PC-9 (cell line): ENCODE results near the gene EPHX1. TPM values are rescaled to one million over a fixed set of nuclear protein-coding genes. Genes with fewer than 3 reads are reported as not detected.

Source experiments
- BruUV-seq: library from RNA; stranded (reverse); fragments of 400-500 nt; replicated peaks from 2 replicates; lab custom pipeline; 2021; lab: Mats Ljungman, UMichigan
- CTCF ChIA-PET: fragments of 300-600 bp; sonication (Branson Sonifier 250); formaldehyde crosslinking; loops from one replicate; lab custom pipeline; 2022; ENCODE audit warnings: antibody characterized with exemption; lab: Charles Lee
- POLR2A ChIA-PET: fragments of 300-600 bp; sonication (Branson Sonifier 250); formaldehyde crosslinking; loops from one replicate; lab custom pipeline; 2022; ENCODE audit warnings: antibody characterized with exemption; ENCODE audit not compliant: unreplicated experiment; lab: Charles Lee
- DNase-seq, 2 experiments: peaks; one replicate each; pipeline versions ENCODE4 v3.0.0 to v3.0.0-alpha.2; 2015 to 2022; ENCODE audit warnings: mixed read lengths in 1 of 2
- H2AFZ ChIP-seq: fragments of 200-600 bp; sonication (generic); 2 replicates; pipeline ENCODE4 v1.8.1; 2017; ENCODE audit warnings: antibody characterized with exemption
- H3F3A ChIP-seq: fragments of 200-600 bp; sonication (generic); 2 replicates; pipeline ENCODE4 v1.8.1; 2017; ENCODE audit warnings: antibody characterized with exemption, mild to moderate bottlenecking, low read depth; ENCODE audit not compliant: insufficient read depth
- H3K27ac ChIP-seq: fragments of 200-600 bp; sonication (generic); 2 replicates; pipeline ENCODE4 v1.6.1; 2016; ENCODE audit warnings: mixed run types
- H3K27me3 ChIP-seq: fragments of 200-600 bp; sonication (generic); 2 replicates; pipeline ENCODE4 v1.6.1; 2016; ENCODE audit warnings: low read depth, mixed run types; ENCODE audit not compliant: insufficient read depth
- H3K36me3 ChIP-seq: fragments of 200-600 bp; sonication (generic); 2 replicates; pipeline ENCODE4 v1.6.1; 2016; ENCODE audit warnings: low read depth, mixed run types
- H3K4me1 ChIP-seq: fragments of 200-600 bp; sonication (generic); replicated peaks from 2 replicates; pipeline ENCODE4 v1.6.1; 2016; ENCODE audit warnings: mixed run types; ENCODE audit not compliant: insufficient read depth
- H3K4me2 ChIP-seq: fragments of 200-600 bp; sonication (generic); 2 replicates; pipeline ENCODE4 v1.6.1; 2017; ENCODE audit warnings: mixed run types
- H3K4me3 ChIP-seq: fragments of 200-600 bp; sonication (generic); 2 replicates; pipeline ENCODE4 v1.6.1; 2016; ENCODE audit warnings: mixed run types
- H3K79me2 ChIP-seq: fragments of 200-600 bp; sonication (generic); 2 replicates; pipeline ENCODE4 v1.6.1; 2017; ENCODE audit warnings: low read depth, mixed run types
- H3K9me2 ChIP-seq: fragments of 200-600 bp; sonication (generic); 2 replicates; pipeline ENCODE4 v1.8.1; 2017; ENCODE audit warnings: mild to moderate bottlenecking; ENCODE audit not compliant: insufficient read depth
- H3K9me3 ChIP-seq: fragments of 200-600 bp; sonication (generic); 2 replicates; pipeline ENCODE4 v1.8.1; 2016; ENCODE audit warnings: low read depth; ENCODE audit not compliant: insufficient read depth
- H4K20me1 ChIP-seq: fragments of 200-600 bp; sonication (generic); 2 replicates; pipeline ENCODE4 v1.8.1; 2017; ENCODE audit not compliant: insufficient read depth
- EZH2 ChIP-seq: fragments of 200-600 bp; sonication (generic); IDR thresholded peaks from 2 replicates; pipeline ENCODE4 v1.8.0; 2017; ENCODE audit warnings: antibody characterized with exemption, low read depth
- intact Hi-C: fragments of 100-400 bp; cut with micrococcal nuclease; formaldehyde crosslinking; loops from one replicate; pipeline ENCODE4 v1.10.0; 2022; ENCODE audit not compliant: unreplicated experiment
- total RNA-seq: library from RNA; stranded (reverse); gene quantifications from 2 replicates; pipeline ENCODE4 v1.2.3, GENCODE V29; 2021
- TF ChIP-seq, protein P1 (sequence below): fragments of 200-600 bp; sonication (generic); conservative IDR thresholded peaks from 2 replicates; pipeline ENCODE4 v1.6.1; 2017; ENCODE audit warnings: mixed run types, antibody characterized with exemption, mild to moderate bottlenecking, moderate library complexity

EPHX1 gene
- total RNA-seq, 1 experiment from 2014 or later = 313 TPM

DNA sequence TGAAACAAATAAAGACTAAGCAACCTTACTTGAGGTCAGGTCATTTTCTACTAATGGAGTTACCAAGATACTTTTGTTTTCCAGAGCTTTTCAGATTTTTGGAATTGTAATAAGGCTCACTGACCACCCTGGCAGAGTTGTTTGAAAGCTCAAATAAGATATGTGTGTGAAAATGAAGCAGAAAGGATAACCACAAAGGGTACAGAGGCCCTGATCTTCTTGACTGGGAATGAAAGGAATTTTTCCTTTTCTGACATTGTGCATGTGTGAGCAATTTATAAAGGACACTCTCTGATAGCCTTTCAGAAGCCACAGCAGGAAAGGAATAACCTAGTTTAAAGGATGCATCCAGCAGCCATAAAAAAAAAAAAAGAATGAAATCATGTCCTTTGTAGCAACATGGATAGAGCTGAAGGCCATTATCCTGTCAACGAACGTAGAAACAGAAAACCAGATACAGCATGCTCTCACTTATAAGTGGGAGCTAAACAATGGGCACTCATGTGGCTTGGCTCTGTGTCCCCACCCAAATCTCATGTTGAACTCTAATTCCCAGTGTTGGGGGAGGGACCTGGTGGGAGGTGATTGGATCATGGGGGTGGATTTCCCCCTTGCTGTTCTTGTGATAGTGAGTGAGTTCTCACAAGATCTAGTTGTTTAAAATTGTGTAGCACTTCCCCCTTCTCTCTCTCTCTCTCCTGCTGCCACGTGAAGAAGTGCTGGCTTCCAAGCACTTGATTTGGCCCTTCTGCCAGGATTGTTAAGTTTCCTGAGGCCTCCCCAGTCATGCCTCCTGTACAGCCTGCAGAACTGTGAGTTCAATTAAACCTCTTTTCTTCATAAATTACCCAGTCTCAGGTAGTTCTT is 35.4 kb upstream of the EPHX1 start:
- H2AFZ ChIP-seq = no peak overlapping the region
- no peak overlapping the region for H3K4me3 ChIP-seq
- no TSS peak for BruUV-seq
- intact Hi-C loops = loop anchor here (5.0 kb wide), 1 partner anchor 148 kb away; the partner anchor contains the start of gene PYCR2
- peaks cover 17% of the 10 kb centered on the region for H3K79me2 ChIP-seq
- H3K4me1 ChIP-seq = peaks cover 39% of the 10 kb centered on the region
- peaks cover 9% of the 10 kb centered on the region for H4K20me1 ChIP-seq
- H3K9me3 ChIP-seq = no peaks in the 10 kb centered on the region
- H3K4me2 ChIP-seq = no peak overlapping the region
- H3K27ac ChIP-seq = no peak overlapping the region
- TF ChIP-seq, protein P1, sequence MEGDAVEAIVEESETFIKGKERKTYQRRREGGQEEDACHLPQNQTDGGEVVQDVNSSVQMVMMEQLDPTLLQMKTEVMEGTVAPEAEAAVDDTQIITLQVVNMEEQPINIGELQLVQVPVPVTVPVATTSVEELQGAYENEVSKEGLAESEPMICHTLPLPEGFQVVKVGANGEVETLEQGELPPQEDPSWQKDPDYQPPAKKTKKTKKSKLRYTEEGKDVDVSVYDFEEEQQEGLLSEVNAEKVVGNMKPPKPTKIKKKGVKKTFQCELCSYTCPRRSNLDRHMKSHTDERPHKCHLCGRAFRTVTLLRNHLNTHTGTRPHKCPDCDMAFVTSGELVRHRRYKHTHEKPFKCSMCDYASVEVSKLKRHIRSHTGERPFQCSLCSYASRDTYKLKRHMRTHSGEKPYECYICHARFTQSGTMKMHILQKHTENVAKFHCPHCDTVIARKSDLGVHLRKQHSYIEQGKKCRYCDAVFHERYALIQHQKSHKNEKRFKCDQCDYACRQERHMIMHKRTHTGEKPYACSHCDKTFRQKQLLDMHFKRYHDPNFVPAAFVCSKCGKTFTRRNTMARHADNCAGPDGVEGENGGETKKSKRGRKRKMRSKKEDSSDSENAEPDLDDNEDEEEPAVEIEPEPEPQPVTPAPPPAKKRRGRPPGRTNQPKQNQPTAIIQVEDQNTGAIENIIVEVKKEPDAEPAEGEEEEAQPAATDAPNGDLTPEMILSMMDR = no peak
- no peak for TF ChIP-seq EZH2
- no peaks in the 10 kb centered on the region for H3K27me3 ChIP-seq
- H3F3A ChIP-seq = peaks cover 22% of the 10 kb centered on the region
- ChIA-PET CTCF (no interaction called here), POLR2A (interaction anchor here (0.6 to 1.0 kb wide), 3 partner anchors 89 to 346 kb away, joined by 3 to 5 read pairs (median 3); no protein-coding TSS in a partner anchor)
- no peak for DNase-seq
- H3K9me2 ChIP-seq = no peaks in the 10 kb centered on the region
- peaks cover under 1% of the 10 kb centered on the region; the same call in 1 of the 2 replicates for H3K36me3 ChIP-seq

DNA sequence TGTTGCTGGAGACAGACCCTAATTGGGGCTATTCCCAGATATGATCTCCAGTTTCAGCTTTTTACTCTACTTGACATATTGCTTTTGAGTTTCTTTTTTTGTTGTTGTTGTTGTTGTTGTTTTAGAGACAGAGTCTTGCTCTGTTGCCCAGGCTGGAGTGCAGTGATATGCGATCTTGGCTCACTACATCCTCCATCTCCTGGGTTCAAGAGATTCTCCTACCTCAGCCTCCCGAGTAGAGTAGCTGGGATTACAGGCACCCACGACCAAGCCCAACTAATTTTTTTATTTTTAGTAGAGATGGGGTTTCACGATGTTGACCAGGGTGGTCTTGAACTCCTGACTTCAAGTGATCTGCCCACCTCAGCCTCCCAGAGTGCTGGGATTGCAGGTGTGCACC is 33.6 kb upstream of the EPHX1 start:
- Histone ChIP-seq H3K9me3 (no peaks in the 10 kb centered on the region), H3K4me3 (no peak overlapping the region), H3K27me3 (no peaks in the 10 kb centered on the region), H3K79me2 (peaks cover 35% of the 10 kb centered on the region), H3K4me1 (peaks cover 43% of the 10 kb centered on the region), H3F3A (peaks cover 17% of the 10 kb centered on the region), H3K9me2 (no peaks in the 10 kb centered on the region), H3K27ac (no peak overlapping the region), H3K36me3 (peaks cover 14% of the 10 kb centered on the region; the same call in 1 of the 2 replicates), H2AFZ (no peak overlapping the region), H3K4me2 (no peak overlapping the region), H4K20me1 (peaks cover 13% of the 10 kb centered on the region)
- no peak for DNase-seq
- CTCF ChIA-PET = no interaction called here
- intact Hi-C loops = loop anchor here (2.0 to 5.0 kb wide), 2 partner anchors 37 to 146 kb away; partner anchors contain the start of gene PYCR2
- TF ChIP-seq, protein P1 = no peak
- no peak for TF ChIP-seq EZH2
- no TSS peak for BruUV-seq
- POLR2A ChIA-PET = no interaction called here

DNA sequence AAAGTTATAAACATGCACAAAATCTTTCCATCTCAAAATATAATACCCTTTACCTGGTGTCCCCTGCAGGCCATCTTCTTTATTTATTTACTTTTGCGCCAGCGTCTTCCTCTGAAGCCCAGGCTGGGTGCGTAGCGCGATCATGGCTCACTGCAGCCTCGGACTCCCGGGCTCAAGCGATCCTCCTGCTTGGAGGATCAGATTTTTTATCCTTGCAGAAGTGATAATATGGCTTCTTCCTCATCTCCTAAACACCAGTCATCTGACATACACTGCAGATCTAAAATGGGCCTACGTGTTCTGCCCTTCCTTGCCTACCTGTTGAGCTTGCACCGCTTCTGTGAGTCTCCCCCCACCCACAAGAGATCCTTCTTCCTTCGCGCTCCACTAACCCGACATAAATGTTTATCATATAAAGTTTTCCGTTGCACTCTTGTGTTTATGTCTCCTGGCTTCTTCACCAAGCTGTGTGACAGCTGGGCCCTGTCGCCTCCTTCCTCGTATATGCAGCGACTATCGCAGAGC is 32.8 kb upstream of the EPHX1 start:
- POLR2A ChIA-PET = interaction anchor here (0.5 to 1.1 kb wide), 9 partner anchors 10 to 359 kb away, joined by 3 to 17 read pairs (median 4); no protein-coding TSS in a partner anchor
- peak overlapping the region; percentile 80; the same call in 1 of the 2 replicates for H3K4me3 ChIP-seq
- peaks cover 9% of the 10 kb centered on the region for H3F3A ChIP-seq
- H3K4me1 ChIP-seq = peaks cover 37% of the 10 kb centered on the region
- peaks cover 14% of the 10 kb centered on the region; the same call in 1 of the 2 replicates for H3K36me3 ChIP-seq
- H3K9me3 ChIP-seq = no peaks in the 10 kb centered on the region
- no peak for TF ChIP-seq EZH2
- TF ChIP-seq, protein P1 = no peak
- peaks cover 13% of the 10 kb centered on the region for H4K20me1 ChIP-seq
- intact Hi-C loops = loop anchor here (1.0 to 5.0 kb wide), 6 partner anchors 36 to 269 kb away; partner anchors contain the start of genes PYCR2 and TMEM63A
- peak overlapping the region; percentile 82 for H2AFZ ChIP-seq
- no peaks in the 10 kb centered on the region for H3K9me2 ChIP-seq
- H3K79me2 ChIP-seq = peaks cover 43% of the 10 kb centered on the region
- no peak for DNase-seq
- H3K27ac ChIP-seq = no peak overlapping the region
- peak overlapping the region; percentile 81 for H3K4me2 ChIP-seq
- BruUV-seq = no TSS peak
- H3K27me3 ChIP-seq = no peaks in the 10 kb centered on the region
- CTCF ChIA-PET = interaction anchor here (0.5 to 1.3 kb wide), 8 partner anchors 8 to 311 kb away, joined by 3 to 10 read pairs (median 4); no protein-coding TSS in a partner anchor
